Peyer's patch (tissue), 4 donors: ENCODE measurements around the gene RPTOR. TPM values are rescaled to one million over a fixed set of nuclear protein-coding genes. Genes with fewer than 3 reads are reported as not detected.

Experiments used
- DNase-seq, 3 donors: peaks; one replicate each; pipeline ENCODE4 v3.0.0-alpha.2; 2017 to 2019
- H3K27ac ChIP-seq, 4 donors: fragments of 200-600 bp; sonication (generic); one replicate each; pipeline ENCODE4 v1.5.1; 2016 to 2019
- H3K27me3 ChIP-seq, 2 donors: fragments of 200-600 bp; sonication (generic); one replicate each; pipeline ENCODE4 v1.5.1; 2019
- H3K36me3 ChIP-seq, 3 donors: fragments of 200-600 bp; sonication (generic); one replicate each; pipeline ENCODE4 v1.5.1; 2016 to 2019
- H3K4me1 ChIP-seq, 4 donors: fragments of 200-600 bp; sonication (generic); one replicate each; pipeline ENCODE4 v1.5.1; 2016 to 2019
- H3K4me3 ChIP-seq, 4 donors: fragments of 200-600 bp; sonication (generic); 1 replicate in 3 of 4; 2 replicates in 1 of 4; pipeline ENCODE4 v1.5.1; 2016 to 2019; ENCODE audit warnings: mild to moderate bottlenecking in 1 of 4
- H3K9me3 ChIP-seq, 4 donors: fragments of 200-600 bp; sonication (generic); one replicate each; pipeline ENCODE4 v1.5.1; 2016 to 2019; ENCODE audit warnings: mild to moderate bottlenecking in 1 of 4
- CTCF ChIP-seq, 6 experiments: fragments of 450-650 bp in 4 of 6; fragments of 200-600 bp in 2 of 6; sonication (generic) in 1 of 6; IDR thresholded peaks; one replicate each; pipeline ENCODE4 v1.5.1; 2017 to 2019; ENCODE audit warnings: antibody characterized with exemption in 6 of 6, mild to moderate bottlenecking in 3 of 6, moderate library complexity in 1 of 6
- POLR2A ChIP-seq, 2 donors: fragments of 450-650 bp; IDR thresholded peaks; one replicate each; pipeline ENCODE4 v1.5.1; 2017; ENCODE audit warnings: antibody characterized with exemption in 2 of 2, mild to moderate bottlenecking in 2 of 2, moderate library complexity in 2 of 2
- total RNA-seq, 4 donors: library from RNA; depleted of rRNA; stranded (reverse); fragments of >200 nt; gene quantifications; one replicate each; pipeline ENCODE4 v1.1.0, GENCODE V29; 2016

The RPTOR gene
- total RNA-seq, 4 donors from 2014 or later = 42.4 to 73.6 (median 64.2) TPM

- H3K27ac ChIP-seq = no peak overlapping the region
- H3K4me3 ChIP-seq = no peak overlapping the region
- no peaks in the 10 kb centered on the region for H3K36me3 ChIP-seq
- no peak for DNase-seq
- no peaks in the 10 kb centered on the region for H3K4me1 ChIP-seq
- TF ChIP-seq CTCF (IDR thresholded peaks at IDR 0.05) (no peak), POLR2A (IDR thresholded peaks at IDR 0.05) (no peak)
- H3K27me3 ChIP-seq = no peaks in the 10 kb centered on the region
- H3K9me3 ChIP-seq = no peaks in the 10 kb centered on the region
These were observed 200.5 kb downstream of the RPTOR start for GRCh38 chr17:80745183-80745582.

- Histone ChIP-seq H3K4me3 (no peak overlapping the region), H3K36me3 (no peaks in the 10 kb centered on the region), H3K27me3 (no peaks in the 10 kb centered on the region), H3K9me3 (no peaks in the 10 kb centered on the region), H3K4me1 (no peaks in the 10 kb centered on the region), H3K27ac (no peak overlapping the region)
- DNase-seq = no peak
- no peak for TF ChIP-seq CTCF (IDR thresholded peaks at IDR 0.05)
- TF ChIP-seq POLR2A (IDR thresholded peaks at IDR 0.05) = no peak
These were observed 201.8 kb downstream of the RPTOR start for GRCh38 chr17:80746262-80746935.

GRCh38 chr17:80747469-80747868 is 202.8 kb downstream of the RPTOR start:
- no peak for DNase-seq
- H3K27me3 ChIP-seq = no peaks in the 10 kb centered on the region
- no peak overlapping the region for H3K27ac ChIP-seq
- no peak overlapping the region for H3K4me3 ChIP-seq
- TF ChIP-seq POLR2A (IDR thresholded peaks at IDR 0.05) (no peak), CTCF (IDR thresholded peaks at IDR 0.05) (no peak)
- H3K4me1 ChIP-seq = peaks cover 0 to 8% (median 0%) of the 10 kb centered on the region in 4 donors
- H3K36me3 ChIP-seq = no peaks in the 10 kb centered on the region
- no peaks in the 10 kb centered on the region for H3K9me3 ChIP-seq

GRCh38 chr17:80749611-80750010 is 205.0 kb downstream of the RPTOR start:
- H3K27me3 ChIP-seq = no peaks in the 10 kb centered on the region
- TF ChIP-seq CTCF (IDR thresholded peaks at IDR 0.05) (no peak), POLR2A (IDR thresholded peaks at IDR 0.05) (no peak)
- H3K36me3 ChIP-seq = peaks cover 0 to 3% (median 0%) of the 10 kb centered on the region in 3 donors
- no peak overlapping the region for H3K4me3 ChIP-seq
- no peak overlapping the region for H3K27ac ChIP-seq
- H3K4me1 ChIP-seq = peaks cover 0 to 8% (median 0%) of the 10 kb centered on the region in 4 donors
- H3K9me3 ChIP-seq = no peaks in the 10 kb centered on the region
- DNase-seq = no peak

- DNase-seq = no peak
- Histone ChIP-seq H3K27ac (no peak overlapping the region), H3K4me3 (no peak overlapping the region), H3K27me3 (no peaks in the 10 kb centered on the region), H3K9me3 (no peaks in the 10 kb centered on the region), H3K4me1 (peaks cover 0 to 8% (median 0%) of the 10 kb centered on the region in 4 donors), H3K36me3 (peaks cover 0 to 10% (median 0%) of the 10 kb centered on the region in 3 donors)
- TF ChIP-seq POLR2A (IDR thresholded peaks at IDR 0.05) (no peak), CTCF (IDR thresholded peaks at IDR 0.05) (no peak)
These were observed 205.6 kb downstream of the RPTOR start for GRCh38 chr17:80750263-80750662.
